ENCODE data around the gene MYO5A. TPM values are rescaled to one million over a fixed set of nuclear protein-coding genes. Genes with fewer than 3 reads are reported as not detected.
"Not testable (repeated sequence)": the region's sequence is repeated elsewhere in the genome, so short reads cannot be mapped to it uniquely, and the experiment has no call there.

The MYO5A gene
- total RNA-seq: 10 to 100 TPM in 2 of 3 donors, 1 to 10 TPM in 1; 4.1 to 26.7 (median 12.6) TPM
- long read RNA-seq, donor 1, partial matches to known transcripts: 1 of 4 reads
- long read RNA-seq, donor 1, other reads (novel, unspliced or antisense): 3 of 4 reads
- long read RNA-seq, donor 2, partial matches to known transcripts: 1 of 1 reads
- long read RNA-seq, donor 2, other reads (novel, unspliced or antisense): 0 of 1 reads

DNA sequence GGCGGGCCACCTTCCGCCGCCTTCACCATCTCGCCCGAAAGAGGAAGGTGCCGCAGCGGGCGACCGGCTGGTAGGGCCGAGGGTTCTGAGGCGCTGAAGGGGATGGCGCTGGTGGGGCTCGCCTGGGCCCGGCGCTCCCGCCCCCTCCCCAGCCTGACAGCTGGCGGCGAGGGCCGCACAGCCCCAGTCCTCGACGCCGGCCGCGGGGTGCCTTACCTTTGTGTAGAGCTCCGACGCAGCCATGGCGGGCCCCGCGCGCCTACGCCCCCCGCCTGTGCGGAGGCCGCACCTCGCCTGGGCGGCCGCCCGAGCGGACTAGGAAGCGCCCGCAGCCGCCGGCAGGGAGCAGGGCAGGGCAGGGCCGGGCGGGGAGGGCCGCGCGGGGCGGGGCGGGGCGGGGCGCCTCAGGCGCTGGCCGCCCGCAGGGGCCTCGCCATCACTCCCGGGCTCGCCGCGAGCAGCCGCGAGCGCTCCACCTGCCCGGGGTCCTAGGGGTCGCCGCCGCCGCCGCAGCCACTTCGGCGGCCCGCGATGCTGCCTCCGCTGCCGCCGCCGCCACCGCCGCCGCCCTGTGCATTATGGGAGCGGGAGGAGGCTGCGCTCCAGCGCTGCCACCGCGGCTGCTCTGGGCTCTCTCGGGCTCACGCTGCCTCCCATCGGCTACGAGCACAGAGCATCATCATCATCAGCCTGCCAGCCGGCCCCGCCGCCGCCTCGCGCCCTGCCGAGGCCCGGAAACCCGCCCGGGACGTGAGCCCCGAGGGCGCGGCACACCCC, at the start of gene MYO5A:
TSS of gene MYO5A (minus strand) at position 317 of the 777 bp plus-strand sequence. CDS start at position 243, 74 bp downstream.
- Histone ChIP-seq H3K4me3 (peak within 1 kb of the TSS; percentile 31), H3K36me3 (ENCODE audit: low read depth) (no peaks in the 10 kb centered on the region), H3K9me3 (no peaks in the 10 kb centered on the region), H3K4me1 (ENCODE audit: low read depth) (peaks cover 8% of the 10 kb centered on the region)
- intact Hi-C loops (cut with DNase I, micrococcal nuclease): no loop called here
- peak; percentile 90 for ATAC-seq
- TF ChIP-seq, protein P1, sequence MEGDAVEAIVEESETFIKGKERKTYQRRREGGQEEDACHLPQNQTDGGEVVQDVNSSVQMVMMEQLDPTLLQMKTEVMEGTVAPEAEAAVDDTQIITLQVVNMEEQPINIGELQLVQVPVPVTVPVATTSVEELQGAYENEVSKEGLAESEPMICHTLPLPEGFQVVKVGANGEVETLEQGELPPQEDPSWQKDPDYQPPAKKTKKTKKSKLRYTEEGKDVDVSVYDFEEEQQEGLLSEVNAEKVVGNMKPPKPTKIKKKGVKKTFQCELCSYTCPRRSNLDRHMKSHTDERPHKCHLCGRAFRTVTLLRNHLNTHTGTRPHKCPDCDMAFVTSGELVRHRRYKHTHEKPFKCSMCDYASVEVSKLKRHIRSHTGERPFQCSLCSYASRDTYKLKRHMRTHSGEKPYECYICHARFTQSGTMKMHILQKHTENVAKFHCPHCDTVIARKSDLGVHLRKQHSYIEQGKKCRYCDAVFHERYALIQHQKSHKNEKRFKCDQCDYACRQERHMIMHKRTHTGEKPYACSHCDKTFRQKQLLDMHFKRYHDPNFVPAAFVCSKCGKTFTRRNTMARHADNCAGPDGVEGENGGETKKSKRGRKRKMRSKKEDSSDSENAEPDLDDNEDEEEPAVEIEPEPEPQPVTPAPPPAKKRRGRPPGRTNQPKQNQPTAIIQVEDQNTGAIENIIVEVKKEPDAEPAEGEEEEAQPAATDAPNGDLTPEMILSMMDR (IDR thresholded peaks at IDR 0.05): peak; percentile 15
- peak; percentile 61 to 87 (median 77) for DNase-seq

DNA sequence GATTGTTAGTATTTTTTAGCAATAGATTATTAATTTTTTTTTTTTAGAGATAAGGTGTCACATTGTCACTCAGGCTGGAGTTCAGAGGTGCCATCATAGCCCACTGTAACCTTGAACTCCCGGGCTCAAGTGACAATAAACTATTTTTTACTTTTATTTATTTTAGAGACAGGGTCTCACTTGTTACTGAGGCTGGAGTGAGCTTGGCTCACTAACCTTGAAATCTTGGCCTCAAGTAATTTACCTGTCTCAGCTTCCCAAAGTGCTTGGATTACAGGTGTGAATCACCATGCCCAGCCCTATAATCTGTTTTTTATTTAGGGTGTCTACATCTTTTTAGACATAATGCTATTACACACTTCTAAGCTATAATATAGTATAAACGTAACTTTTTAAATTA, 48.0 kb upstream of the MYO5A start:
- Histone ChIP-seq H3K4me3 (no peak overlapping the region), H3K4me1 (ENCODE audit: low read depth) (no peaks in the 10 kb centered on the region), H3K36me3 (ENCODE audit: low read depth) (no peaks in the 10 kb centered on the region), H3K9me3 (no peaks in the 10 kb centered on the region)
- ATAC-seq (no peak), DNase-seq (no peak)
- intact Hi-C loops (cut with DNase I, micrococcal nuclease): no loop called here
- TF ChIP-seq, protein P1 (IDR thresholded peaks at IDR 0.05): no peak

DNA sequence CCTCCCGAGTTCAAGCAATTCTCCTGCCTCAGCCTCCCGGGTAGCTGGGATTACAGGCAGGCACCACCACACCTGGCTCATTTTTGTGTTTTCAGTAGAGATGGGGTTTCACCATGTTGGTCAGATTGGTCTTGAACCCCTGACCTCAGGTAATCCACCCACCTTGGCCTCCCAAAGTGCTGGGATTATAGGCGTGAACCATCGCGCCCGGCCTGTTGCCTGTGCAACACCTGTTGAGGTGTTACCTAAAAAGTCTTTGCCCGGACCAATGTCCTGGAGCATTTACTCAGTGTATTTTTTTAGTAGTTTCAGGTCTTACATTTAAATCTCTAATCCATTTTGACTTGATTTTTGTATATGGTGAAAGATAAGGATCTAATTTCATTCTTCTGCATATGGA, 46.9 kb upstream of the MYO5A start:
- intact Hi-C loops (cut with DNase I, micrococcal nuclease); DNase-seq; H3K9me3 ChIP-seq; H3K4me3 ChIP-seq; H3K36me3 ChIP-seq (ENCODE audit: low read depth); H3K4me1 ChIP-seq (ENCODE audit: low read depth); ATAC-seq: not testable (repeated sequence)

DNA sequence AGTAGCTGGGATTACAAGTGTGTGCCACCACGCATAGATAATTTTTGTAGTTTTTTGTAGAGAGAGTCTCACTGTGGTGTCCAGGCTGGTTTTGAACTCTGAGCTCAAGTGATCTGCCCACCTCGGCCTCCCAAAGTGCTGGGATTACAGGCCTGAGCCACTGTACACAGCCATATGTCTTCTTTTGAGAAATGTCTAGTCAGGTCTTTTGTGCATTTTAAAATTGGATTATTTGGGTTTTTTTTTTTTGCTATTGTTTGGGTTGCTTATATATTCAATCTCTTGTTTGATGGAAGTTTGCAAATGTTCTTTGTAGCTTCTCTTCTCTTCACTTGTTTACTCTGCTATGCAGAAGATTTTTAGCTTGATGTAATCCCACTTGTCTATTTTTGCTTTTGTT, 46.4 kb upstream of the MYO5A start:
- DNase-seq (no peak), ATAC-seq (no peak)
- H3K4me1 ChIP-seq (ENCODE audit: low read depth): no peaks in the 10 kb centered on the region
- H3K4me3 ChIP-seq: no peak overlapping the region
- no peaks in the 10 kb centered on the region for H3K36me3 ChIP-seq (ENCODE audit: low read depth)
- TF ChIP-seq, protein P1 (IDR thresholded peaks at IDR 0.05): no peak
- no peaks in the 10 kb centered on the region for H3K9me3 ChIP-seq
- intact Hi-C loops (cut with DNase I, micrococcal nuclease): no loop called here

DNA sequence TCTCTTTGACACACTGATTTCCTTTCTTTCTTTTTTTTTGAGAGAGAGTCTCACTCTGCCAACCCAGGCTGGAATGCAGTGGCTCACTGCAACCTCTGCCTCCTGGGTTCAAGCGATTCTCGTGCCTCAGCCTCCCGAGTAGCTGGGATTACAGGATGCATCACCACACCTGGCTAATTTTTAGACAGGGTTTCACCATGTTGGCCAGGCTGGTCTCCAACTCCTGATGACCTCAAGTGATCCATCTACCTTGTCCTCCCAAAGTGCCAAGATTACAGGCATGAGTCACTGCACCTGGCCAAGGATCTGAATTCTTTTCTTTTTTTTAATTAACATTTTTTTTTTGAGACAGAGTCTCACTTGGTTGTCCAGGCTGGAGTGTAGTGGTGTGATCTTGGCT, 45.9 kb upstream of the MYO5A start:
- H3K9me3 ChIP-seq; H3K4me1 ChIP-seq (ENCODE audit: low read depth); ATAC-seq; H3K36me3 ChIP-seq (ENCODE audit: low read depth); DNase-seq; intact Hi-C loops (cut with DNase I, micrococcal nuclease); H3K4me3 ChIP-seq: not testable (repeated sequence)

DNA sequence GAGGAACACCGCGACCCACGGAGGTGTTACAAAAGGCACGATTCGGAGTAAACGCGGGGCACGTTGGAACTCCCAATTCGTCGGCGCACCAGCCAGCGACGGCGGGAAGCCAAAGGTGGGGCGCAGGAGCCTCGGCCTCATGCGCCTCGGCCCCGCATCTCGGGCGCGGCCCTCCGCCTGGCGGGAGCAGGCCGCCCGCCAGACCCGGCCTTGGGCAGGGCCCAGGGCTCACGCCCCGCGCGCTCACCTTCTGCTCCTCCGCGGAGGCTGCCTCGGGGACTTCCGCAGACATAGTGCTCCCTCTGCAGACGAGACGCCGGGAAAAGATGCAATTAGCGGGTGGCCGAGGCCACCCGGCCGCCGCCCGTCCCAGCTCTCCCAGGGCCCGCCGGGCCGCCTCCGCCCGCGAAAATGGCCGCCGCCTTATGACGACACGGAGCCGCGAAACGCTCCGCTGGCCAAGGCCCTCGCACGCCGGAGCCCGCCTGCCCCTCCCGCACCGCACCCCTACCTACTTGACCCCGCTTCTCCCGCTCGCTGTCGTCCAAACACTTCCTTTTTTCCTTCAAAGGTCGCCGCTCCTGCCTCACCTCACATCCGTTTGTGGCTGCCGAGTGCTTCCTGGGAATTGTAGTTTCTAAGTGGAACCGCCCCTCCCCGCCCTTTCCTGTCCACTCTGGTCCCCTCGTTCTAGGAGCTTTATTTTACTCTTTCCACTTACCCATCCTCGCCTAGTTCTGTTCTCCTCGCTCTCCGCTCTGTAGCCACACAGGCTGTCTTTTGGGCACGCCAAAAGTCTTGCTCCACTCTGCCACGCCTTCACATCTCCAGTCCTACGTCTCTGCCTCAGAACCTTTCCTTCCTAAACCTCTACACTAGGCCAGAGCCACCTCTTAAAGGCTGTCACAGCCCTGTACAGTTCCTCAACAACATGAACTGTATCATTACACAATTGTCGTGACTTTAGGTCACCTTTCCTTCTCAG, 40.2 kb upstream of the MYO5A start, which contains the start of gene ARPP19:
TSS of gene ARPP19 (minus strand) at position 430 of the 985 bp plus-strand sequence. CDS start at position 292, 138 bp downstream.
- no peaks in the 10 kb centered on the region for H3K9me3 ChIP-seq
- peak within 1 kb of the TSS; percentile 56 for H3K4me3 ChIP-seq
- DNase-seq (peak; percentile 92 to 95 (median 93)), ATAC-seq (peak; percentile 92)
- TF ChIP-seq, protein P1 (IDR thresholded peaks at IDR 0.05): no peak
- intact Hi-C loops (cut with DNase I, micrococcal nuclease): no loop called here
- peaks cover 11% of the 10 kb centered on the region for H3K4me1 ChIP-seq (ENCODE audit: low read depth)
- no peaks in the 10 kb centered on the region for H3K36me3 ChIP-seq (ENCODE audit: low read depth)

All from mucosa of descending colon (tissue), 3 donors.